WTC11 (cell line): ENCODE data around the gene ACBD7. TPM values are rescaled to one million over a fixed set of nuclear protein-coding genes. Genes with fewer than 3 reads are reported as not detected.

Source experiments
- ATAC-seq: fragments of 200-7000 bp; cut with Tn5 transposase; 2 replicates; pipeline ENCODE4 v1.10.0; 2021; ENCODE audit warnings: mild to moderate bottlenecking, moderate library complexity
- CTCF ChIA-PET: fragments of 300-600 bp; sonication (Branson Sonifier 250); formaldehyde crosslinking; loops from one replicate; lab custom pipeline; 2021; ENCODE audit warnings: antibody characterized with exemption; lab: Charles Lee
- POLR2A ChIA-PET: fragments of 350-600 bp; sonication (Branson Sonifier 250); formaldehyde crosslinking; loops from one replicate; lab custom pipeline; 2021; ENCODE audit warnings: antibody characterized with exemption; lab: Charles Lee
- DNase-seq: peaks from one replicate; pipeline ENCODE4 v3.0.0; 2021; ENCODE audit warnings: low spot score
- H3K27ac Mint-ChIP-seq: 2 replicates; pipeline ENCODE4 v1.8.0; 2021; ENCODE audit warnings: mixed read lengths
- H3K27me3 Mint-ChIP-seq: 2 replicates; pipeline ENCODE4 v1.8.0; 2021; ENCODE audit warnings: low read depth, mild to moderate bottlenecking, moderate library complexity, mixed read lengths
- H3K36me3 Mint-ChIP-seq: 2 replicates; pipeline ENCODE4 v1.8.0; 2021; ENCODE audit warnings: mixed read lengths
- H3K4me1 Mint-ChIP-seq: 2 replicates; pipeline ENCODE4 v1.8.0; 2022; ENCODE audit warnings: mixed read lengths
- H3K4me3 Mint-ChIP-seq: 2 replicates; pipeline ENCODE4 v1.8.0; 2021; ENCODE audit warnings: mild to moderate bottlenecking, moderate library complexity, mixed read lengths
- H3K9me3 Mint-ChIP-seq: 2 replicates; pipeline ENCODE4 v1.8.0; 2021; ENCODE audit warnings: mixed read lengths
- ARID4B ChIP-seq: sonication (generic); formaldehyde crosslinking; IDR thresholded peaks from 2 replicates; pipeline ENCODE4 v1.8.0; 2023; ENCODE audit warnings: missing genetic modification reagents, mild to moderate bottlenecking, borderline replicate concordance
- ATF3 ChIP-seq: sonication (generic); formaldehyde crosslinking; conservative IDR thresholded peaks from 2 replicates; pipeline ENCODE4 v1.8.1; 2022; ENCODE audit warnings: mild to moderate bottlenecking, missing genetic modification reagents
- CTCF ChIP-seq: fragments of 200-600 bp; IDR thresholded peaks from 2 replicates; pipeline ENCODE4 v1.8.0; 2022; ENCODE audit warnings: antibody characterized with exemption
- E2F5 ChIP-seq: sonication (generic); formaldehyde crosslinking; IDR thresholded peaks from 2 replicates; pipeline ENCODE4 v1.8.1; 2022; ENCODE audit warnings: mild to moderate bottlenecking, moderate library complexity, missing genetic modification reagents
- EMX1 ChIP-seq: fragments of 250-450 bp; sonication (Bioruptor Pico); IDR thresholded peaks from 2 replicates; pipeline ENCODE4 v1.8.0; 2021; ENCODE audit warnings: mild to moderate bottlenecking
- FOXJ3 ChIP-seq: sonication (generic); formaldehyde crosslinking; IDR thresholded peaks from 2 replicates; pipeline ENCODE4 v1.9.0; 2021; ENCODE audit warnings: missing genetic modification reagents, mild to moderate bottlenecking, borderline replicate concordance
- HMGXB4 ChIP-seq: sonication (generic); formaldehyde crosslinking; IDR thresholded peaks from 2 replicates; pipeline ENCODE4 v1.8.1; 2023; ENCODE audit warnings: mild to moderate bottlenecking, moderate library complexity, missing genetic modification reagents
- IRF1 ChIP-seq: sonication (generic); formaldehyde crosslinking; IDR thresholded peaks from 2 replicates; pipeline ENCODE4 v1.8.0; 2023; ENCODE audit warnings: missing genetic modification reagents
- NFE2L1 ChIP-seq: sonication (generic); formaldehyde crosslinking; IDR thresholded peaks from 2 replicates; pipeline ENCODE4 v1.8.1; 2023; ENCODE audit warnings: missing genetic modification reagents
- NR1H2 ChIP-seq: sonication (generic); formaldehyde crosslinking; IDR thresholded peaks from 2 replicates; pipeline ENCODE4 v1.9.0; 2021; ENCODE audit warnings: mild to moderate bottlenecking, moderate library complexity, missing genetic modification reagents
- RELA ChIP-seq: sonication (generic); formaldehyde crosslinking; IDR thresholded peaks from 2 replicates; pipeline ENCODE4 v1.8.1; 2022; ENCODE audit warnings: missing genetic modification reagents, mild to moderate bottlenecking, borderline replicate concordance
- TEAD4 ChIP-seq: sonication (generic); formaldehyde crosslinking; IDR thresholded peaks from 2 replicates; pipeline ENCODE4 v1.8.0; 2022; ENCODE audit warnings: mild to moderate bottlenecking, missing genetic modification reagents
- TP53 ChIP-seq: sonication (generic); formaldehyde crosslinking; IDR thresholded peaks from 2 replicates; pipeline ENCODE4 v1.8.1; 2023; ENCODE audit warnings: mild to moderate bottlenecking, missing genetic modification reagents
- USF2 ChIP-seq: sonication (generic); formaldehyde crosslinking; IDR thresholded peaks from 2 replicates; pipeline ENCODE4 v1.8.1; 2023; ENCODE audit warnings: mild to moderate bottlenecking, missing genetic modification reagents, moderate library complexity
- ZMAT4 ChIP-seq: fragments of 250-450 bp; sonication (Bioruptor Pico); IDR thresholded peaks from 2 replicates; pipeline ENCODE4 v1.9.0; 2021; ENCODE audit warnings: mild to moderate bottlenecking
- ZNF121 ChIP-seq: sonication (generic); formaldehyde crosslinking; IDR thresholded peaks from 2 replicates; pipeline ENCODE4 v1.8.0; 2023; ENCODE audit warnings: missing genetic modification reagents
- ZNF219 ChIP-seq: sonication (generic); formaldehyde crosslinking; IDR thresholded peaks from 2 replicates; pipeline ENCODE4 v1.8.0; 2023; ENCODE audit warnings: missing genetic modification reagents, mild to moderate bottlenecking, borderline replicate concordance
- ZNF671 ChIP-seq: fragments of 250-450 bp; sonication (Bioruptor Pico); IDR thresholded peaks from 2 replicates; pipeline ENCODE4 v1.8.0; 2021; ENCODE audit warnings: mild to moderate bottlenecking
- total RNA-seq: library from RNA; stranded (reverse); gene quantifications from 3 replicates; pipeline ENCODE4 v1.2.3, GENCODE V29; 2021

The ACBD7 gene
- total RNA-seq, 1 experiment from 2014 or later = 10.0 TPM

- no peak for TF ChIP-seq NR1H2
- TF ChIP-seq CTCF = no peak
- no peak for TF ChIP-seq ZNF671 (CRISPR knock-in tag)
- no peak for TF ChIP-seq EMX1
- TF ChIP-seq, all 79 proteins: peak for 0
Measured at GRCh38 chr10:15103513-15103912, 14.9 kb upstream of the ACBD7 start (continued).

GRCh38 chr10:15099886-15100285 is 11.3 kb upstream of the ACBD7 start:
- no peak for TF ChIP-seq ATF3 (CRISPR knock-in tag)
- no peak for TF ChIP-seq NFE2L1 (CRISPR knock-in tag)
- TF ChIP-seq ARID4B (CRISPR knock-in tag) = no peak
- TF ChIP-seq ZMAT4 (CRISPR knock-in tag) = no peak
- TF ChIP-seq TP53 (CRISPR knock-in tag) = no peak
- no peak for TF ChIP-seq ZNF219 (CRISPR knock-in tag)
- TF ChIP-seq USF2 = no peak
- TF ChIP-seq RELA (CRISPR knock-in tag) = no peak
- Mint-ChIP-seq H3K27me3 (peaks cover 3% of the 10 kb centered on the region; the same call in 1 of the 2 replicates), H3K27ac (no peak overlapping the region; the same call in 1 of the 2 replicates), H3K9me3 (no peaks in the 10 kb centered on the region), H3K36me3 (peaks cover 27% of the 10 kb centered on the region), H3K4me3 (no peak overlapping the region), H3K4me1 (peaks cover 10% of the 10 kb centered on the region)
- no peak for ATAC-seq
- no peak for DNase-seq
- ChIA-PET CTCF (interaction anchor here (0.5 to 1.3 kb wide), 2 partner anchors 108 to 126 kb away, joined by 4 read pairs; no protein-coding TSS in a partner anchor), POLR2A (interaction anchor here (0.5 kb wide), 1 partner anchor 51 kb away, joined by 6 read pairs; no protein-coding TSS in a partner anchor)

- ChIA-PET POLR2A (interaction anchor here (1.0 to 1.1 kb wide), 2 partner anchors 9 to 71 kb away, joined by 3 to 4 read pairs; partner anchors contain the start of gene NMT2), CTCF (interaction anchor here (0.5 to 1.4 kb wide), 4 partner anchors 9 to 144 kb away, joined by 3 to 7 read pairs (median 4); no protein-coding TSS in a partner anchor)
- Mint-ChIP-seq H3K27me3 (peaks cover 4% of the 10 kb centered on the region; the same call in 1 of the 2 replicates), H3K4me3 (peak within 1 kb of the TSS; percentile 100), H3K27ac (peak within 1 kb of the TSS; percentile 99), H3K4me1 (peaks cover 10% of the 10 kb centered on the region), H3K9me3 (no peaks in the 10 kb centered on the region), H3K36me3 (peaks cover 5% of the 10 kb centered on the region)
- DNase-seq (peak; percentile 97), ATAC-seq (peak; percentile 93)
- peak; percentile 63; the same call in 1 of the 2 replicates for TF ChIP-seq RELA (CRISPR knock-in tag)
- TF ChIP-seq ZNF121 (CRISPR knock-in tag) = no peak
- peak; percentile 20 for TF ChIP-seq IRF1
- peak; percentile 73; the same call in 1 of the 2 replicates for TF ChIP-seq HMGXB4 (CRISPR knock-in tag)
- no peak for TF ChIP-seq EMX1
- no peak for TF ChIP-seq FOXJ3 (CRISPR knock-in tag)
- TF ChIP-seq TEAD4 = 0 out of 2 replicates have a peak, but pooled peaks have one; percentile 32
- TF ChIP-seq E2F5 = peak; percentile 76; the same call in 1 of the 2 replicates
Measured at GRCh38 chr10:15097011-15097812, 8.6 kb upstream of the ACBD7 start, which contains the start of gene RPP38. TSS of gene RPP38 (plus strand) at chr10:15097355. CDS start at chr10:15103315, 5,960 bp downstream.
